HCEC 1CT (cell line): ENCODE results near the gene MIPOL1.
"Not testable (repeated sequence)": the region's sequence is repeated elsewhere in the genome, so short reads cannot be mapped to it uniquely, and the experiment has no call there.

ENCODE experiments used
- DNase-seq: peaks from one replicate; pipeline ENCODE4 v3.0.0-alpha.2; 2017

The MIPOL1 gene

DNA sequence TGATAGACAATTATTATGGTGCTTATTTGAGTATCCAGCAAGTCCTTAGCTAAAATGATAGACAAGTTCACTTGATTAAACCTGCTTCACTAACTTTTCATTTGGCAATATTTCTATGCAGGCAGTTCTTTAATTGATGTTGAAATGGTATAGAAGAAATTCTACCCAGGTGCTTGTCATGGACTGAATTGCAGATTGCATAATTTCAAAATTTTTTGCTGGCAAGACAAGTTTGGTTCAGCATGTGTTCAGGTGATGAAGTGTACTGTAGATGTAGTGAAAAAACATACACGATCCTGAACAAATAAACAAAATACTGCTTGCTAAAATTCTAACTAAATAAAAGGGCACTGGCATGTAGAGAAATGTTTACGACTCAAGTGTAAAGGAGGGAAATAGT is 208.4 kb downstream of the MIPOL1 start:
- DNase-seq, result no peak

DNA sequence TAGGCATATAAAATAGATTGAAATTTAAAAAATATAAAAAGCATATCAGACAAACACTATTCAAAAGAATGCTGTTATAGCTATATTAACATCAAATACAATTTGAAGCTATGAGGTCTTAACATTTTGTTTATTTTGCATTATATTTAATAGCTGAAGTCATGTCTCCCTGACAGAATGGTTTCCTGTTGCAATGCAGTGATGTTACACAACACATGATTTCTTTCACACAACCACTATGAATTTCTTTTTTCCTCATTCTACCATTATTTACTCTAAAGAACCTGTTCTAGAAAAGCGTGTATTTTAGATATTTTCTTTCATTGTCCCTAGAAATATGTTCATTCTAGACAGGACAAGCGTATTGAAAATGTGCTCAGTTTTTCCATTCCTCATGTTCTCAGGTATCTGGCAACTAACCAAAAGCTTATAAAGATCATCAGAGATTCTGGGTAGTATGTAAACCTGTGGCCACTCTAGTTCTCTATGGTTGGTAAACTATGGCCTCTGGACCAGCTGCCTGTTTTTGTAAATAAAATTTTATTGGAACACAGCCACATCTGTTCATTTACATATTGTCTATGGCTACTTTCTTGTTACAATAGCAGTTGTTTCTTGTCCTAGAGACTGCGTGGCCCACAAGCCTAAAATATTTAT is 213.5 kb downstream of the MIPOL1 start:
- DNase-seq, result no peak

DNA sequence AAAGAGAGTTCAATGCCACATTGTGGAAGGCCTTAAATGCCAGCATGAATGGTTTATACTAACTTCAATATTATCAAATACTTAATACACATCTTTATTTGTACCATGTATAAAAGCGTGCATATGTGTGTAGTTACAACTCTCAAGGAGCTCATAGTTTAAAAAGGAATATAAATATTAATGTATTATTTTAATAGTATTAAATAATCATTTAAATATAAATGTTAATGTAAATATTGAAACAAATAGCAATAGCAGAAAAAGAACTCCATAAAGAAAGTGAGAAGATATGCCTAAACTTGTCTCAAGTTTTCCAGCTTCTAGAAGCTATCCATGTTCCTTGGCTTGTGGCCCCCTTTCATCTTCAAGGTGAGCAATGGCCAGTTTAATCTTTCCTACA is 215.3 kb downstream of the MIPOL1 start:
- DNase-seq, result no peak

DNA sequence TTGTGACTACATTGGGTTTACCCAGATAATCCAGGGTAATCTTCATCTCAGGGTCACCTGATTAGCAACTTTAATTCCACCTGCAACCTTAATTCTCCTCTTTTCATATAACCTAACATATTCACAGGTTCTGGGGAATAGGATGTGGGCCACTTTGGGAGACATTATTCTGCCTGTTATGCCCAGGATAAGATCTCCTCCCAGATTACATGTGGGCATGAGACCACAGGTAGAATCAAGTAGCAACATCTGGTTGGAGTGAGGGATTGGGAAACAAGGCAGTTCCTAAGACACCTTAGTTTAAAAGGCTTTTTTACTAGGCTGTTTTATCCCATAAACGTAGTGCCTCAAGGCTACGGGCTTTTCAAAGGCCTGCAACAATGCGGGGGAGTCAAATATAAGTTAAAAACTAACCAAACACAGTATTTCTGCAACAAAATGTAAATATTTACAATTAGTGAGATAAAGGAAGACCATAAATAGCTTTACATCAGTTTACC is 215.8 kb downstream of the MIPOL1 start:
- DNase-seq, result no peak

DNA sequence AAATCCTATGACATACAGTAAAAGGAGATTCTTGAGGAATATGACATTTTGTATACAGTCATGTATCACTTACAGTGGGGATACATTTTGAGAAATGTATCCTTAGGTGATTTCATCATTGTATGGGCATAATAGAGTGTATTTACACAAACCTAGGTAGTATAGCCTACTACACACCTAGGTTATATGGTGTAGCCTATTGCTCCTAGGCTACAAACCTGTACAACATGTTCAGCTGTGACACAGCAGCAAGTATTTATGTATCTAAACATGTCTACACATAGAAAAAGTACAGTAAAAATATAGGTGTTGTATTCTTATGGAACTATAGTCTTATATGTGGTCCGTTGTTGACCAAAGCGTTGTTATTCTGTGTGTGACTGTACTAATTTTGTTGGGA is 218.5 kb downstream of the MIPOL1 start:
- no peak for DNase-seq

DNA sequence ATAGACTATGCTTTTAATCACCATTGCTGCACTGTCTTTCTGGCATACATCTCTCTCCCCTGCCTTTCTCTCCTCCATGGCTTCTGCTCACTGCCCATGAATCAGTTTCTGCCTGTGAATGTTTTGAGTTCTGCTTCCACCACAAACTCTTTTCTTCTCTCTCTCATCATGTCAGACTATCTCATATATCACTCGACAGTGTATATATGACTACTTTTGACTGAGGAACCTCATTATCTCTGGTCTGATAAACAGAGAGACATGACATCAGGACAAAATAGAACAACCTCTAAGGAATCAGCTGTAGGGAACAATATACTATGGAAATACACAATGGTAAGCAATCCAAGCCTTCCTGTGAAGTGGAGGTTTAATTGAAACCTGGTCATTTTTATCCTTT is 219.4 kb downstream of the MIPOL1 start:
- no peak for DNase-seq

DNA sequence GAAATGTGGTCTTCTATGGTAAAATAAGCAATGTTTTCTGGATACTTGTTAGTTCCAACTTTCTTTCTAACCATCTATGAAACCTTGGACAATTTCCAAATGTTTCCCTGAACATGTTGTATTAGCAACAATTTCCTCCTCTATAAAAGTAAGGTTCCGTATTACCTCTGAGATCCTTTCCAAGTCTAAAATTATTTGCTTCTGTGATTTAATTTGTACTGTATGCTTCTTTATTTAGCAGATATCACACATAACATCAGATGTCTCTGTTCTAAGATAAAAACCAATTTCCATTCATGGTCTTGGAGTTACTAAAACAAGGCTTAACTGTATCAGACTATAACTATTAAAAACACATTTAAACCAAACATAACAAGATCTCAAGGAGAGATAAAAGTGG is 220.1 kb downstream of the MIPOL1 start:
- DNase-seq, result no peak

DNA sequence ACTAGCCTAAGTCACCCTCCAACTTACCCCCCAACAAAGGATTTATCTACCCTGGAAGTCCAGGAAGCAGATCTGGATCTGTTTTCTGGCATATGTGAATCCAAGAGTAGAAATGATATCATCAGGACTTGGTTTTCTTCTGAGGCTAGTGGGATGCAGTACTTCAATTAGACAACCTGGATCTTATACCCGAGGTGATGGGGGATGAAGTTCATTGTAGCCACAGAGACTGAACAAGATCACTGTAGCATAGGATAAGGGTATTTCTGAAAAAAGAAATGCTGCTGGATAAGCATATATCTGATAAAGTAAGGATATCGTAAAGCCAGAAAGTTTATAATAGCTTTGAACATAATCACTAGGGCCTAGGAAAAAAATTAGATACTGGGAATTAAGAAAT is 222.9 kb downstream of the MIPOL1 start:
- no peak for DNase-seq

DNA sequence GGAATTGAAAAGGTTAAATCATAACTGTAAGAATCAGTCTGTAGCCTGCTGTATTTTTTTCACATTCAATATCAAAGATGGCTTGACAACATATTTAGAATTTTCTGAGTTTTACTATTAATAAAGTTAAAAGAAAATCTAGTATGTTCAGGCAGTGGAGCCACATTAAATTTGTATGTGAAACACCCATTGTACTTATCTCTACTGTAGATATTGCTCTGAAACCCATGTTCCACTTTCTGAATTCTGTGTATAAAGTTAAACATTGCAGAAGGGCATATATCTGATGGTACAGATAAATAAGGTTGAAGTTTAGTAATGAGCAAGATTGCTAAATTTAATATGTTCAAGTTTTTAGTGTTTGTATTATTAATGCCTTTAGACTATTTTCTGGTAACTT is 224.6 kb downstream of the MIPOL1 start:
- no peak for DNase-seq

DNA sequence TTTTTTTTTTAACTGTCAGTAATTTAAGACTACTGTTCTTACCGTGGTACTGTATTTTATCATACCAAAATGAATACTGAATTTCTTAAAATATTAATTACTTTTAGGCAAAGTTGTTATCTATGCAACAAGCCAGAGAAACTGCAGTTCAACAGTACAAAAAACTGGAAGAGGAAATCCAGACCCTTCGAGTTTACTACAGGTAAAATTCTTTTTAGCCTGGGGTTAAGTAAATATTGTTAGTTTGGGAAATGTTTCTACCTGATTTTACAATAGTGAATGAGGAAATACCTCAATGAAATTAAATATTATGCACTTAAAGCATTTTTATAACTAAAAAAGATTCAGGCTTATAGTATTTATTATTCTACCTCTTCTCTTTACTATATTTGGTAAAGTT is 225.0 kb downstream of the MIPOL1 start:
- no peak for DNase-seq

DNA sequence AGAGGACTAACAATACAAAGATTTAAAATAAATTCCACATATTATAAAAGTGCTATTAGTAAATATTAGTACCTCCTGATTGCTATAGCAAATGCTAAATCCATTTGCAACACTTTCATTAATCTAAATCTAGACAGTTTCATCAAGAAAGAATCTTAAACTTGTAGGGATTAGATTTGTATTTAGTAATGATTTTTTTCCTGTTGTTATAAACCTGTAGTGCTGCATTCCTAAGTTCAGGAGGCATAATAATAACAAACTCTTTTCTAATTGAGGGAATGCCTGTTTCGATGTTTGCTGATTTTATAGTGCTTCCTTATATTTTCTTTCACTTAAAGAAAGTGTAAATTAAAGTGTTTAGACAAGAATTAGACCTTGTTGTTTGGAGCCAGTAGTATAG is 231.2 kb downstream of the MIPOL1 start:
- DNase-seq, result no peak

DNA sequence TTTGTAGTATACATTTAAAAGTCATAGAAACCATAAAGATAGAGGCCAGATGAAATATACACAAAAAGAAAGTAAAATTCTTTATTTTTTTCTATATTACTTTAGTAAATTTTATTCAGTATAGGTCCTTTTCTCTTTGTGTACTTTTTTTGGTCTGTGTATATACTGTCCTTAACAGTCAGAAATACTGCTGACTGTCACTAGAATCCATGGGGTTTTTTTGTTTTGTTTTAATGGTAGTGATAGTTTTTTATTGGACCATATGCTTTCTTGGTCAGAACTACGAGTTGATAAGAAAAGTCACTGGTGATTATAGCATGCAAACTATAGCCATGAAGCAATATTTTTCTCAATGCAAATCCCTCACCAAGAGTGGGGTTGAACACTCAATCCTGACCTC is 231.9 kb downstream of the MIPOL1 start:
- DNase-seq, result no peak

DNA sequence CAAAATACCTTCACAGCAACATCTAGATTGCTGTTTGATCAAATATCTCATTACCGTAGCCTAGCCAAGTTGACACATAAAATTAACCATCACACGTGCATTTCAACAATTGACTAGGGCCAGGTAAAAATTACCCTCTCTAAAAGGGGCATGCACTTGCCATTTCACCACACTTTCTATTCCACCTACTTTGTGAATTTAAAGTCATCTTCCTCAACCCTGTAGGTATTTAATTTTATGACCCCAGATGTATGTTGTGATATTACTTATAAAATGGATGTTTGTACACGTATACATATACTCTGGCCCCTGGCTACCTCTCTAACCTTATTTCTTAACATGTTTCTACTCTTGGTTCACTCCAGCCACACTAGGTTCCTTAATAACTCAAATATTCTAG is 237.1 kb downstream of the MIPOL1 start:
- no peak for DNase-seq

DNA sequence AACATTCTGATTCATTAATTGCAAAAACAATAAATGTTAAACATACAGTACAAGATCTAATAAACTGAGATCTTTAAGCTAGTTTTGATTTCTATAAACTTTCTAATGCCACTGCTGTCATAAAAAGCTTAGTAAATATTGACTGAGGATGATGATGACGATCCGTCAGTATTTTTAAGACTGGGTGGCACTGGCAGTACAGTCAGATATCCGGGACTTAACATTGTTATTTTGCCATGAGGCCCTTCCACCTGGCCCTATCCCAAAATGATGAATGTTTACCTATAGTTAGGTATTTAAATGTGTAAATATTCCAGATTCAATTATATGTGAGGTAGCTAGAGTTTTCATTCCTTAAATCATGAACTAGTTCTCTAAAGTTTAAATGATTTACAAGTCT is 238.8 kb downstream of the MIPOL1 start:
- DNase-seq, result no peak

DNA sequence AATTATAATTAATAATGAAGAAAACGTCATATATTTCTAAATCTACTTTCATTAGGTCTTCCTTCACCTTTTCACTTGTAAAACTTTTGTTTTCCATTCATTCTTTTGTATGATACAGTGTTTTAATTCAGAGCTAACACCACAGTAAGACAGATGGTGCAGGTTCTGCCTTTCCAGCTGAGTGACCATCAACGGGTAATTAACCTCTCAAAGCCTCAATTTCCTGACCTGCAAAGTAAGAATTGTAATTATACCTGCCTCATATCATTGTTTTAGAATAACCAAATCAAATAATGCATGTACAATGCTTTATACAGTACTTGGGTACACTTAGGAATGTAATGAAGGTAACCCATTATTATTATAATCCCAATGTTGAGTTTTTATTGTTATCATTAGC is 239.8 kb downstream of the MIPOL1 start:
- no peak for DNase-seq

DNA sequence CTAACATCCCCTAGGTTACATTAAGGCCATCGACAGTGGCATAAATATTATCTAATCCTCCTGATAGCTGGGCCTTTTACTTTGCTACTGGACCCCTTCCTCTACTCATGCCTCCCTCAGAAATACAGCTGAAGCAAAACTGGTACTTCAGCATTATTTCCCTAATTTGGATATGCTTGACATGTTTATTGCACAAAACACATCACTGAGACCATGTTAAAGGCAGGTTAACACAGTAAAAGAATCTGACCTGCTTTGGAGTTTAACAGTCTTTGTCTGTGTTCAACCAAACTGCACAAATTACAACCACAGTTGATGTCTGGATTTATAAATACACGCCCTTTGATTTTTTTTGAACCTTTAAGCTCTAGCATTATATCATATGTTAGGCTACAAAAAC is 240.7 kb downstream of the MIPOL1 start:
- no peak for DNase-seq

DNA sequence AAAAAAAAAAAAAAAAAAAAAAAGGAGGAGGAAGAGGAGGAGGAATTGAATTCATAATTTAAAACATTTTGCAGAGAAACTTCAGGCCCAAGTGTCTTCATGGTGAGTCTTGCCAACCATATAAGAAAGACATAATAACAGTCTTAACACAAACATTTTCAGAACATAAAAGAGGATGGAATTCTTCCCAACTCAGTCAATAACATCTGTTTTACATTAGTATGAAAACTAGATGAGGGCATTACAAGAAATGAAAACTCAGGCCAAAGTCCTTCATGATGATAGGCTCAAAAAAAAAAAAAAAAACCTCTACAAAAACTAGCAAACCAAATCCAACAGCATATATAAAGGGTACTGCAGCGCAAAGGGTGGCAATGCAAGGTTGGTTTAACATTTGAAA is 245.7 kb downstream of the MIPOL1 start:
- DNase-seq, result no peak

DNA sequence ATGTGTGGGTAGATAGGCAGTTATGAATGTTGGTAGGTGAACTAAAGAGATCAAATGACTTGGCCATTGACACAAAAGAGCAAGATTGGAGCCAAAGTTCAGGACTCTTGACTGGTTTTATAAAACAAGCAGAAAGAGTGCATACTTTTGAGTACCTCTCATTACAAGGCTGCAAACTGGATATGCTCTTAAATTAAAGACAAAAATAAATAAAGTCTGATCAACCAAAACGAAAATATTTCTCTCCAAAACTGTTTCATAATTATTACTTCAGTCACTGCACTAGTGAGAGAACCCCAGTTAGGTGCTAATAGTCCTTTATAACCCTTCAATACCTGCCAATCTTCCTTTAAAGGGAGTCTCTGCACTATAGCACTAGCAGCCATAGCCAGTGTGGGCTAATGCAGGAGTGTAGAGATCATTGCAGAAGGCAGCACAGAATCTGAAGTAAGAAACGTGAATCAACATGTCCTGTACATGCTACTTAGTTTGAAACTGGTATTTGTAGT is 250.2 kb downstream of the MIPOL1 start:
- no peak for DNase-seq

DNA sequence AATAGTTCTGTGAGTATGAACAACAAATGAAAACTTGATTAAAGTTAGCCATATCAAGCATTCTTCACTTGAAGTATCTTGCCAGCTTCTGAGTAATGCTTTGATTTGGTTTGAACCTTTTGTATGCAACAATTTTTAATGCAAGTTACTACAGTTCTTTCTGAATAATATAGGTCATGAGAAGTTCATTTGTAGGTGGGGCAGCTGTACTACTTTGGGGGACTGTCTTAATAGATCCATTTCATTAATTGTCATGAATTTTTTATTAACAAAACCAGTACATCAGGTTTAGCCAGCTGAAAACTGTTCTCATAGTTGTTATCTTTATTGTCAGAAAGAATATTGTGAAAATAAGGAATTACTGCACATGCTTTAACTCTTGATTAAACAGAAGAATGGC is 254.6 kb downstream of the MIPOL1 start:
- DNase-seq, result no peak

DNA sequence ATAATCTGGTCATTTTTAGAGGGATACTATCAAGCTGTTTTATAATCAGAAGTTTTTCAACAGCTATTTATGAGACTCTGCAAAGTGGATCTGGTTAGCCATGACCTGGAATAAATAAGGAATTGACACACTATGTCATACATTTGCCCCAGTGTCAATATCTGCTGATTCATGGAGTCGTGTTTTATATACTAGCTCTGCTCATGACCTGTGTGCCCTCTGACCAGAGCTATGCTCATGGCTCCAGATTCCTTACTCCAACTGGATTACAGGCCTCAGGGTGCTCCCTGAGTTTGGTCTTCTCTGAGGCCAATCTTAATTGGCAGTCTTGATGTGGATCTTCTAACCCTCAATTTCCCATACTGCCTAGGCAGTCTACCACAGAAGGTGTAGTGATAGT is 256.2 kb downstream of the MIPOL1 start:
- DNase-seq, result no peak

DNA sequence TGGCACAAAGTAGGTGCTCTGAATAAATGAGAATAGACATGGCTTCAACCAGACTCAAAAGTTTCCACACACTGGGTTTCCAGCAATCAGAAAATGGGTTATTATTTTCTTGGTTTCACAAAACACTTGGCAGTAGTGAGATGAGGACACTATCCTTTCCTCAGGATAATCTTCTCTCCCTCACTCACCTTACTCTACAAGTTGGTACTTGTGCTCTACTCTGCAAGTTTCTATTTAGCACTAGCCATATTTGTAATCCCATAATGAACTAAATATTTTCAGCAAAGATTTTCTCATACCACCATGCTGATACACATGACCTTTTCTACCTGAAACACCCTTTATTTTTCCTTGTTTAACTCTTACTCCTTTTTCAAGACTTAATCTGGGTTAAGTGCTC is 259.6 kb downstream of the MIPOL1 start:
- DNase-seq, result no peak

DNA sequence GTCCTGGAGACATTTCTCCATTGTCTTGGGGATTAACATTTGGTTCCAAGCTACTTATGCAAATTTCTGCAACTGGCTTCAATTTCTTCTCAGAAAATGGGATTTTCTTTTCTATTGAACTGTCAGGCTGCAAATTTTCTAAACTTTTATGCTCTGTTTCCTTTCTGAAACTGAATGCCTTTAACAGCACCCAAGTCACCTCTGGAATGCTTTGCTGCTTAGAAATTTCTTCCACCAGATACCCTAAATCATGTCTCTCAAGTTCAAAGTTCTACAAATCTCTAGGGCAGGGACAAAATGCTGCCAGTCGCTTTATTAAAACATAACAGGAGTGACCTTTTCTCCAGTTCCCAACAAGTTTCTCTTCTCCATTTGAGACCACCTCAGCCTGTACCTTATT is 264.7 kb downstream of the MIPOL1 start:
- not testable (repeated sequence) for DNase-seq

DNA sequence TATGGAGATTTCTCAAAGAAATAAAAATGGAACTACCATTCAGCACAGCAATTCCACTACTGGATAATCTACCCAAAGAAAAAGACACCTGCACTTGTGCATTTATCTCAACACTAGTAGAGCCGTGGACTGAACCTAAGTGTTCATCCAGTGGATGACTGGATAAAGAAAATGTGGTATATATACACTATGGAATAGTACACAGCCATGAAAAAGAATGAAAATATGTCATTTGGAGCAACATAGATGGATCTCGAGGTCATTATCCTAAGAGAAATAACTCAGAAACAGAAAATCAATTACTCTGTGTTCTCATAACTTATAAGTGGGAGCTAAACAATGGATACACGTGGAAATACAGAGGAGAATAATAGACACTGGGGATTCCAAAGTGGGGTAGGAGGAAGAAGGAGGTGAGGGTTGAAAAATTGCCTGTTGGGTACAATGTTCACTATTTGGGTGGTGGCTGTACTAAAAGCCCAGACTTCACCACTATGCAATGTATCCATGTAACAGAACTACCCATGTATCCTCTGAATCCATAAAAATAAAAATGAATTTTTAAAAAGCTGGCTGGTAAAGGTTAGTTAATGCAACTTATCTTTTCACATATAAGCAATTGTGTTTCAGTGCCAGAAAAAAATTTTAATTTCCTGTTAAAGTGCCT is 266.6 kb downstream of the MIPOL1 start:
- DNase-seq, result no peak

DNA sequence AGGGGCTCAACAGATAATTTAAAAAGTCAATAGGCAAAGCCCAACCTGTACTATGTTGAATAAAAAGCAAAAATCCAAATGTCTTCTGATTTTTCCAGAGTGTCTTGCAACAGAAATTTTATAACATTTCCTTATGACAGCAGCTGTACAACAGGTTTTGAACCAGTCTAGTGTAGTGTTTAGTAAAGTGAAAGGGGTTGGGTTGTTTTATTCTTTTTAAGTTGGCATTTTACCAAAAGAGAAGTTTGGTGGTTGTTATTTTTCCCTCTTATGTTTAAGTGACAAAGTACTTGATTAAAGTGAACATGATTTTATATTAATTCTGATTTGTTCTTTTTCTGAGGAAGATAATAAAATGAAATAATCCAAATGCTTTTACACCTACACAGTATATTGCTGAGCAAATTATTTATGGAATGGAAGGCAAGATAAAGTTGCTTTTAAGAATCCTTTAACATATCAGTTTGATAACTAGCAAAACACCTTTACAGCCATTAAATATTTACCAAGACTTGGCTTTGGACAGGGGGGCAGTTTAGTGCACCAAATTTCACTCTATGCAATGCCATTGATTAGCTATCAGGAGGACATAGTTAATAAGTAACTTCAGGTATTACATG is 268.4 kb downstream of the MIPOL1 start:
- no peak for DNase-seq
